ENCODE measurements around the gene NPAS1. TPM values are rescaled to one million over a fixed set of nuclear protein-coding genes. Genes with fewer than 3 reads are reported as not detected.

The NPAS1 gene
- total and polyA plus RNA-seq, 2 of the 13 experiments (the other 11 are each of a cell fraction or from before 2014, with no cell fraction given): 0.35 to 2.9 TPM

DNA sequence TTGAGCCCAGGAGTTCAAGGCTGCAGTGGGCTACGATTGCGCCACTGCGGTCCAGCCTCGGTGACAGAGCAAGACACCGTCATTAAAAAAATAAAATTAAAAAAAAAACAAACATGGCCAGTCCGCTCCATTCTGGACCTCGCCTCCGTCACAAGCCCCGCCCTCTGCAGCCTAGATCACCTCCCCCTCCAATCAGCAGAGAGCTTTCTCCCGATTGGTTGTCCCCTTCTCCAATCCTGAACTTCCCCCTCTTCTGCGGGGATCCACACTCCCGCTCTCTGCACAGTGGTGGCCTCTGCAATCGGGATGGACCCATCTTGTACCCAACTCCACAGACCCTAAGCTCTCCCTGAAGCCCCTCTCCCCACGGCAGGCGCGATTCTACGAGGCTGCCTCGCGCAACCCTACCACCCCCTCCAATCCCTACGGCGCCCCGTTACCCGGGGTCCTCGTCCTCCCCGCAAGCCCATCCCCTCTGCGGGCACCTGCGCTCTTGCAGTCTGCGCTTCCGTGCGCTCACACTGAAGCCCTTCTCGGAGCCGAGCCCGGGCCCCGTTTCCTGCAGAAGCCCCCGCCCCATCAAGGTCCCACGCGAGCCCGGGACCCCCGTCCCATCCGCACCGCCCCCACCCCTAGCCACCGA lies 28.2 kb downstream of the NPAS1 start (continued):
- TF ChIP-seq ZNF737 (CRISPR knock-in tag; IDR thresholded peaks at IDR 0.05; ENCODE audit: borderline replicate concordance): no peak
- TF ChIP-seq HMGA1 (CRISPR knock-in tag; conservative IDR thresholded peaks at IDR 0.05): no peak
- no peak for TF ChIP-seq ZNF672 (CRISPR knock-in tag; IDR thresholded peaks at IDR 0.05)
- TF ChIP-seq ZNF296 (CRISPR knock-in tag; conservative IDR thresholded peaks at IDR 0.05): peak; percentile 62; the same call in 1 of the 2 replicates
- no peak for TF ChIP-seq MED8 (CRISPR knock-in tag; IDR thresholded peaks at IDR 0.05; ENCODE audit: insufficient replicate concordance)
- TF ChIP-seq, protein P1, sequence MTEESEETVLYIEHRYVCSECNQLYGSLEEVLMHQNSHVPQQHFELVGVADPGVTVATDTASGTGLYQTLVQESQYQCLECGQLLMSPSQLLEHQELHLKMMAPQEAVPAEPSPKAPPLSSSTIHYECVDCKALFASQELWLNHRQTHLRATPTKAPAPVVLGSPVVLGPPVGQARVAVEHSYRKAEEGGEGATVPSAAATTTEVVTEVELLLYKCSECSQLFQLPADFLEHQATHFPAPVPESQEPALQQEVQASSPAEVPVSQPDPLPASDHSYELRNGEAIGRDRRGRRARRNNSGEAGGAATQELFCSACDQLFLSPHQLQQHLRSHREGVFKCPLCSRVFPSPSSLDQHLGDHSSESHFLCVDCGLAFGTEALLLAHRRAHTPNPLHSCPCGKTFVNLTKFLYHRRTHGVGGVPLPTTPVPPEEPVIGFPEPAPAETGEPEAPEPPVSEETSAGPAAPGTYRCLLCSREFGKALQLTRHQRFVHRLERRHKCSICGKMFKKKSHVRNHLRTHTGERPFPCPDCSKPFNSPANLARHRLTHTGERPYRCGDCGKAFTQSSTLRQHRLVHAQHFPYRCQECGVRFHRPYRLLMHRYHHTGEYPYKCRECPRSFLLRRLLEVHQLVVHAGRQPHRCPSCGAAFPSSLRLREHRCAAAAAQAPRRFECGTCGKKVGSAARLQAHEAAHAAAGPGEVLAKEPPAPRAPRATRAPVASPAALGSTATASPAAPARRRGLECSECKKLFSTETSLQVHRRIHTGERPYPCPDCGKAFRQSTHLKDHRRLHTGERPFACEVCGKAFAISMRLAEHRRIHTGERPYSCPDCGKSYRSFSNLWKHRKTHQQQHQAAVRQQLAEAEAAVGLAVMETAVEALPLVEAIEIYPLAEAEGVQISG (CRISPR knock-in tag; IDR thresholded peaks at IDR 0.05): no peak
- no peak for TF ChIP-seq KDM6A (CRISPR knock-in tag; IDR thresholded peaks at IDR 0.05; ENCODE audit: low read depth)
- no peak for TF ChIP-seq SRSF1 (optimal IDR thresholded peaks at IDR 0.05; ENCODE audit: low read depth, low read length)
- 0 out of 2 replicates have a peak, but pooled peaks have one; percentile 13 for TF ChIP-seq KLF12 (CRISPR knock-in tag; IDR thresholded peaks at IDR 0.05; ENCODE audit: borderline replicate concordance)
- TF ChIP-seq SP1 (IDR thresholded peaks at IDR 0.05): no peak
- TF ChIP-seq SP1 (CRISPR knock-in tag; IDR thresholded peaks at IDR 0.05): no peak; the same call in 1 of the 2 replicates
- TF ChIP-seq ELF4 (CRISPR knock-in tag; IDR thresholded peaks at IDR 0.05; ENCODE audit: borderline replicate concordance): no peak
- no peak for TF ChIP-seq GFI1 (CRISPR knock-in tag; IDR thresholded peaks at IDR 0.05; ENCODE audit: borderline replicate concordance)
- TF ChIP-seq MTF2 (CRISPR knock-in tag; IDR thresholded peaks at IDR 0.05; ENCODE audit: borderline replicate concordance): 0 out of 2 replicates have a peak, but pooled peaks have one; percentile 49
- no peak for TF ChIP-seq MTA1 (CRISPR knock-in tag; IDR thresholded peaks at IDR 0.05; ENCODE audit: borderline replicate concordance)
- no peak for TF ChIP-seq ZBTB38 (CRISPR knock-in tag; IDR thresholded peaks at IDR 0.05)
- no peak for TF ChIP-seq RARA (CRISPR knock-in tag; IDR thresholded peaks at IDR 0.05)
- TF ChIP-seq STAG1 (CRISPR knock-in tag; IDR thresholded peaks at IDR 0.05): no peak
- no peak for TF ChIP-seq ZNF772 (CRISPR knock-in tag; IDR thresholded peaks at IDR 0.05)
- TF ChIP-seq, protein P2, sequence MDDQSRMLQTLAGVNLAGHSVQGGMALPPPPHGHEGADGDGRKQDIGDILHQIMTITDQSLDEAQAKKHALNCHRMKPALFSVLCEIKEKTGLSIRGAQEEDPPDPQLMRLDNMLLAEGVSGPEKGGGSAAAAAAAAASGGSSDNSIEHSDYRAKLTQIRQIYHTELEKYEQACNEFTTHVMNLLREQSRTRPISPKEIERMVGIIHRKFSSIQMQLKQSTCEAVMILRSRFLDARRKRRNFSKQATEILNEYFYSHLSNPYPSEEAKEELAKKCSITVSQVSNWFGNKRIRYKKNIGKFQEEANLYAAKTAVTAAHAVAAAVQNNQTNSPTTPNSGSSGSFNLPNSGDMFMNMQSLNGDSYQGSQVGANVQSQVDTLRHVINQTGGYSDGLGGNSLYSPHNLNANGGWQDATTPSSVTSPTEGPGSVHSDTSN (CRISPR knock-in tag; IDR thresholded peaks at IDR 0.05; ENCODE audit: borderline replicate concordance): no peak
- TF ChIP-seq MED13 (CRISPR knock-in tag; IDR thresholded peaks at IDR 0.05): no peak
- no peak for TF ChIP-seq TCF12 (IDR thresholded peaks at IDR 0.05)
- no peak for TF ChIP-seq TCF12 (CRISPR knock-in tag; IDR thresholded peaks at IDR 0.05)
- TF ChIP-seq, protein P3, sequence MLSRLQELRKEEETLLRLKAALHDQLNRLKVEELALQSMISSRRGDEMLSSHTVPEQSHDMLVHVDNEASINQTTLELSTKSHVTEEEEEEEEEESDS (CRISPR knock-in tag; IDR thresholded peaks at IDR 0.05; ENCODE audit: borderline replicate concordance): peak; percentile 70; the same call in 1 of the 2 replicates
- TF ChIP-seq ZFP41 (CRISPR knock-in tag; IDR thresholded peaks at IDR 0.05; ENCODE audit: borderline replicate concordance): no peak
- TF ChIP-seq ZNF331 (CRISPR knock-in tag; IDR thresholded peaks at IDR 0.05): no peak
- no peak for TF ChIP-seq TBX3 (IDR thresholded peaks at IDR 0.05; ENCODE audit: borderline replicate concordance)
- no peak for TF ChIP-seq RARG (CRISPR knock-in tag; IDR thresholded peaks at IDR 0.05; ENCODE audit: low read depth)
- TF ChIP-seq, protein P4, sequence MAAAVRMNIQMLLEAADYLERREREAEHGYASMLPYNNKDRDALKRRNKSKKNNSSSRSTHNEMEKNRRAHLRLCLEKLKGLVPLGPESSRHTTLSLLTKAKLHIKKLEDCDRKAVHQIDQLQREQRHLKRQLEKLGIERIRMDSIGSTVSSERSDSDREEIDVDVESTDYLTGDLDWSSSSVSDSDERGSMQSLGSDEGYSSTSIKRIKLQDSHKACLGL (CRISPR knock-in tag; IDR thresholded peaks at IDR 0.05): no peak
